HEK293 (cell line): ENCODE measurements around the gene PTPRR.

Experiments
- CTCF ChIP-seq: fragments of 450-650 bp; formaldehyde crosslinking; IDR thresholded peaks from 2 replicates; pipeline ENCODE4 v1.5.1; 2016; ENCODE audit warnings: missing biosample characterization, missing genetic modification characterization
- GLIS2 ChIP-seq: fragments of 450-650 bp; formaldehyde crosslinking; IDR thresholded peaks from 2 replicates; pipeline ENCODE4 v1.5.1; 2016; ENCODE audit warnings: missing biosample characterization, missing genetic modification characterization
- ZBTB7A ChIP-seq: fragments of 450-650 bp; formaldehyde crosslinking; IDR thresholded peaks from 2 replicates; pipeline ENCODE4 v1.5.1; 2016; ENCODE audit warnings: low read depth, missing biosample characterization, missing genetic modification characterization
- ZNF121 ChIP-seq: fragments of 450-650 bp; formaldehyde crosslinking; IDR thresholded peaks from 2 replicates; pipeline ENCODE4 v1.5.1; 2016; ENCODE audit warnings: missing biosample characterization, missing genetic modification characterization
- ZNF148 ChIP-seq: fragments of 450-650 bp; formaldehyde crosslinking; IDR thresholded peaks from 2 replicates; pipeline ENCODE4 v1.5.0; 2017; ENCODE audit warnings: missing biosample characterization, missing genetic modification characterization, borderline replicate concordance
- ZNF184 ChIP-seq: fragments of 450-650 bp; IDR thresholded peaks from 2 replicates; pipeline ENCODE4 v1.5.1; 2018; ENCODE audit warnings: missing biosample characterization, mild to moderate bottlenecking, missing genetic modification characterization
- ZNF202 ChIP-seq: fragments of 450-650 bp; formaldehyde crosslinking; IDR thresholded peaks from 2 replicates; pipeline ENCODE4 v1.5.1; 2016; ENCODE audit warnings: missing biosample characterization, missing genetic modification characterization, borderline replicate concordance
- ZNF274 ChIP-seq, 2 experiments: fragments of 200-500 bp in 1 of 2; fragments of 450-650 bp in 1 of 2; sonication (Bioruptor generic) in 1 of 2; formaldehyde crosslinking in 1 of 2; IDR thresholded peaks; 2 replicates each; pipeline versions ENCODE4 v1.5.1 to v1.6.1; 2014 to 2016; ENCODE audit warnings: borderline replicate concordance in 1 of 2, inconsistent platforms in 1 of 2, low read length in 1 of 2, missing biosample characterization in 1 of 2, missing genetic modification characterization in 1 of 2
- ZNF280D ChIP-seq: fragments of 450-650 bp; formaldehyde crosslinking; IDR thresholded peaks from 2 replicates; pipeline ENCODE4 v1.5.1; 2016; ENCODE audit warnings: missing biosample characterization, missing genetic modification characterization
- ZNF416 ChIP-seq: fragments of 450-650 bp; formaldehyde crosslinking; IDR thresholded peaks from 2 replicates; pipeline ENCODE4 v1.5.1; 2016; ENCODE audit warnings: missing biosample characterization, missing genetic modification characterization
- ZNF585B ChIP-seq: fragments of 450-650 bp; formaldehyde crosslinking; IDR thresholded peaks from 2 replicates; pipeline ENCODE4 v1.5.1; 2016; ENCODE audit warnings: missing biosample characterization, missing genetic modification characterization
- ZNF624 ChIP-seq: fragments of 450-650 bp; formaldehyde crosslinking; IDR thresholded peaks from 2 replicates; pipeline ENCODE4 v1.5.1; 2017; ENCODE audit warnings: missing biosample characterization, missing genetic modification characterization
- ZNF777 ChIP-seq: fragments of 450-650 bp; formaldehyde crosslinking; IDR thresholded peaks from 2 replicates; pipeline ENCODE4 v1.5.1; 2017; ENCODE audit warnings: missing biosample characterization, missing genetic modification characterization, borderline replicate concordance

- no peak for TF ChIP-seq ZNF184 (tag by site-specific recombination)
- TF ChIP-seq ZNF416 (tag by site-specific recombination) = no peak
- TF ChIP-seq ZNF777 (tag by site-specific recombination) = no peak
- TF ChIP-seq ZNF121 (tag by site-specific recombination) = no peak
- no peak for TF ChIP-seq CTCF (tag by site-specific recombination)
- no peak for TF ChIP-seq ZNF274 (IDR thresholded peaks at IDR 0.05; ENCODE audit: low read length)
- no peak for TF ChIP-seq ZNF274 (tag by site-specific recombination; IDR thresholded peaks at IDR 0.05; ENCODE audit: borderline replicate concordance)
- no peak for TF ChIP-seq ZBTB7A (tag by site-specific recombination)
- no peak for TF ChIP-seq GLIS2 (tag by site-specific recombination)
- TF ChIP-seq ZNF624 = no peak
- no peak for TF ChIP-seq ZNF280D (tag by site-specific recombination)
- no peak for TF ChIP-seq ZNF148 (tag by site-specific recombination)
- no peak for TF ChIP-seq ZNF585B
- TF ChIP-seq ZNF202 (tag by site-specific recombination) = no peak
Observed at GRCh38 chr12:70744178-70744577, 176.4 kb downstream of the PTPRR start.
